Spleen (tissue), 11 donors: ENCODE measurements around the gene CCDC196. TPM values are rescaled to one million over a fixed set of nuclear protein-coding genes. Genes with fewer than 3 reads are reported as not detected.

Experiments
- DNase-seq: peaks from one replicate; pipeline ENCODE4 v3.0.0-alpha.2; 2020
- H3K27ac ChIP-seq, 8 donors: fragments of 200-600 bp; sonication (generic) in 7 of 8; 1 replicate in 4 of 8; 2 replicates in 4 of 8; pipeline versions ENCODE4 v1.5.0 to v1.8.0; 2016 to 2021; ENCODE audit warnings: inconsistent platforms in 4 of 8, mild to moderate bottlenecking in 4 of 8, moderate library complexity in 1 of 8
- H3K27me3 ChIP-seq, 7 donors: fragments of 200-600 bp; sonication (generic) in 6 of 7; replicated peaks in 1 of 7; 1 replicate in 4 of 7; 2 replicates in 3 of 7; pipeline versions ENCODE4 v1.5.0 to v1.8.0; 2016 to 2021; ENCODE audit warnings: inconsistent platforms in 3 of 7, mild to moderate bottlenecking in 1 of 7
- H3K36me3 ChIP-seq, 6 donors: fragments of 200-600 bp; sonication (generic) in 5 of 6; 1 replicate in 4 of 6; 2 replicates in 2 of 6; pipeline versions ENCODE4 v1.5.0 to v1.8.0; 2016 to 2021; ENCODE audit warnings: inconsistent platforms in 2 of 6
- H3K4me1 ChIP-seq, 6 donors: fragments of 200-600 bp; sonication (generic) in 5 of 6; 1 replicate in 3 of 6; 2 replicates in 3 of 6; pipeline versions ENCODE4 v1.5.0 to v1.8.0; 2016 to 2021; ENCODE audit warnings: inconsistent platforms in 3 of 6
- H3K4me3 ChIP-seq, 8 donors: fragments of 200-600 bp; sonication (generic) in 7 of 8; 1 replicate in 4 of 8; 2 replicates in 4 of 8; pipeline versions ENCODE4 v1.5.0 to v1.8.0; 2016 to 2021; ENCODE audit warnings: inconsistent platforms in 4 of 8, mild to moderate bottlenecking in 4 of 8, moderate library complexity in 2 of 8
- H3K9me3 ChIP-seq, 8 donors: fragments of 200-600 bp; sonication (generic) in 7 of 8; 1 replicate in 4 of 8; 2 replicates in 4 of 8; pipeline versions ENCODE4 v1.5.0 to v1.8.0; 2016 to 2021; ENCODE audit warnings: inconsistent platforms in 4 of 8
- POLR2A ChIP-seq, 3 donors: fragments of 450-650 bp; IDR thresholded peaks; one replicate each; pipeline ENCODE4 v1.5.1; 2017; ENCODE audit warnings: antibody characterized with exemption in 3 of 3, mild to moderate bottlenecking in 1 of 3
- POLR2AphosphoS5 ChIP-seq, 3 donors: sonication (generic); formaldehyde crosslinking; IDR thresholded peaks; one replicate each; pipeline ENCODE4 v1.5.1; 2017; ENCODE audit warnings: antibody characterized with exemption in 3 of 3
- WGBS, 5 donors: extraction: QIAGEN DNeasy Blood & Tissue Kit in 3 of 5; methylation state at CpG; one replicate each; pipeline versions ENCODE4 v1.1.5 to v1.1.7; 2013 to 2018; 5-methylcytosine and 5-hydroxymethylcytosine counted together
- intact Hi-C: fragments of 100-400 bp; cut with DNase I; formaldehyde crosslinking; loops from one replicate; pipeline ENCODE4 v1.15.0; 2023; ENCODE audit warnings: low total_unique reads
- polyA plus RNA-seq, 3 donors: library from polyadenylated mRNA; stranded (reverse); fragments of 200-250 nt; gene quantifications; one replicate each; pipeline ENCODE4 v1.2.1, GENCODE V29; 2013
- total RNA-seq, 7 donors: library from RNA; depleted of rRNA in 3 of 7; stranded (reverse); fragments of >200 nt in 3 of 7; fragmentation: NEBNext Ultra II Directional in 4 of 7; extraction: Animal tissue kit (Norgen Biotek cat#: 25700) in 4 of 7; gene quantifications; one replicate each; pipeline versions ENCODE4 v1.1.0 to v1.2.1, GENCODE V29; 2016 to 2021
- TF ChIP-seq, protein P1 (sequence below), 11 experiments: fragments of 200-600 bp in 7 of 11; fragments of 450-650 bp in 4 of 11; sonication (generic) in 4 of 11; IDR thresholded peaks in 8 of 11; conservative IDR thresholded peaks in 3 of 11; 1 replicate in 7 of 11; 2 replicates in 4 of 11; pipeline versions ENCODE4 v1.4.0 to v1.8.0; 2016 to 2021; ENCODE audit warnings: antibody characterized with exemption in 11 of 11, inconsistent platforms in 4 of 11, mild to moderate bottlenecking in 1 of 11
- donor health status: healthy with polysubstance abuse.
- donor health status: DM: no; HTN: no; CAD: no; lungs with moderate emphysema.
- donor health status: DM: no; HTN: no; CAD: no.
- donor health status: Bipolar disorder and iron deficiency.
- donor health status: healthy.
- donor health status: DM: no; HTN: no; CAD: no.
- donor health status: DM: yes; HTN: yes; CAD: no.

The CCDC196 gene
- total and polyA plus RNA-seq, 10 donors, result not detected

DNA sequence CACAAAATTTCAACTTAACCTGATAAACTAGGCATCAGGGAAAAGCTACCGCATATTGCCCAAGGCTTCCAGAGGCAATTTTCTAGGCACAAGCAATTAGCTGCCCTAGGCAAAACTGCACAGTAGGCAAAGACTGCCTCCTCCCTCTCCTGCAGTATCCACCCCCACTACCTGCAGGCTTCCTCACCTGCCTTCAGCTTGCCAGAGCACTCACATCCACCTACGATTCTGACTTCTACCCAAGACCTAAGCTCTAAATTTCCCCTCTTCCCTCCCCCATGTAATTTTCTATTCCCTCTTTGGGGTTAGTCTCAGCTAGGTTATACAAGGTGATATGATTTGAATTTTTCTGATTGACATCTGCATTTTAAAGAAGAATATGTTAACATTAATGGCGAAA is 21.9 kb upstream of the CCDC196 start:
- H3K4me1 ChIP-seq, result no peaks in the 10 kb centered on the region
- no peaks in the 10 kb centered on the region for H3K36me3 ChIP-seq
- TF ChIP-seq POLR2A (IDR thresholded peaks at IDR 0.05) (no peak), POLR2AphosphoS5 (IDR thresholded peaks at IDR 0.05) (no peak)
- TF ChIP-seq, protein P1, sequence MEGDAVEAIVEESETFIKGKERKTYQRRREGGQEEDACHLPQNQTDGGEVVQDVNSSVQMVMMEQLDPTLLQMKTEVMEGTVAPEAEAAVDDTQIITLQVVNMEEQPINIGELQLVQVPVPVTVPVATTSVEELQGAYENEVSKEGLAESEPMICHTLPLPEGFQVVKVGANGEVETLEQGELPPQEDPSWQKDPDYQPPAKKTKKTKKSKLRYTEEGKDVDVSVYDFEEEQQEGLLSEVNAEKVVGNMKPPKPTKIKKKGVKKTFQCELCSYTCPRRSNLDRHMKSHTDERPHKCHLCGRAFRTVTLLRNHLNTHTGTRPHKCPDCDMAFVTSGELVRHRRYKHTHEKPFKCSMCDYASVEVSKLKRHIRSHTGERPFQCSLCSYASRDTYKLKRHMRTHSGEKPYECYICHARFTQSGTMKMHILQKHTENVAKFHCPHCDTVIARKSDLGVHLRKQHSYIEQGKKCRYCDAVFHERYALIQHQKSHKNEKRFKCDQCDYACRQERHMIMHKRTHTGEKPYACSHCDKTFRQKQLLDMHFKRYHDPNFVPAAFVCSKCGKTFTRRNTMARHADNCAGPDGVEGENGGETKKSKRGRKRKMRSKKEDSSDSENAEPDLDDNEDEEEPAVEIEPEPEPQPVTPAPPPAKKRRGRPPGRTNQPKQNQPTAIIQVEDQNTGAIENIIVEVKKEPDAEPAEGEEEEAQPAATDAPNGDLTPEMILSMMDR (IDR thresholded peaks at IDR 0.05 in 8 of 11, conservative IDR thresholded peaks at IDR 0.05 in 3 of 11), result no peak
- intact Hi-C loops, result no loop called here
- no peak overlapping the region for H3K4me3 ChIP-seq
- WGBS, 5 donors, result 86 to 93% (median 92%) methylated on average over 3 of the region's 3 CpGs
- no peak overlapping the region for H3K27ac ChIP-seq
- DNase-seq, result no peak
- H3K9me3 ChIP-seq, result peaks cover 5 to 12% (median 7%) of the 10 kb centered on the region in 8 donors
- no peaks in the 10 kb centered on the region for H3K27me3 ChIP-seq

DNA sequence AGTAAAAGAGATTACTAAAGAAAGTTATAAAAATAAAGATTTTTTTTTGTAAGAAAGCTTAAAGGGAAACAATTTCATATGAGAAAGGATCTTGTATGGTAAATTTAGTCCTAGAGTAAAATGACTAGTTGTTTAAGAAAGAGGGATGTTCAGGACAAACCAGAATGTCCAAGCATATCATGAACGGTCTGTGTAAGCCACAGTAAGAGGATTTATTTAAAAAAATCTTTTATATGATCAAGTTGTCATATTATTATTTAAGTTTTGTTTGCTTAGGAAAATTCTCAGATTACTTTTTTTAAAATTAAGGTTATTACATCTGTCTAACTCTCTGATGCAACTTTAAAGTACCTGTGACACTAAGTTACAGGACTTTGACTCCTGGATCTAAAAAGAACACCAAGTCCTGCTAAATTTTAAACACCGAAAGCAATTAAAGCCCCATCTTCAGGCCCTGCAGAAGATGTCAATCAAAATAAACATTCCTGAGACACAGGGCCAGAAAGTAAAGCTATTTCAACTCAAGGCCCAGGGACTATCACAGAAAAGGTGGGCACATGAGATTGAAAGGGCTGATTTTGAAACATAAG is 17.3 kb upstream of the CCDC196 start:
- TF ChIP-seq POLR2A (IDR thresholded peaks at IDR 0.05) (no peak), POLR2AphosphoS5 (IDR thresholded peaks at IDR 0.05) (no peak)
- TF ChIP-seq, protein P1 (IDR thresholded peaks at IDR 0.05 in 8 of 11, conservative IDR thresholded peaks at IDR 0.05 in 3 of 11), result no peak
- H3K4me1 ChIP-seq, result no peaks in the 10 kb centered on the region
- no peaks in the 10 kb centered on the region for H3K36me3 ChIP-seq
- no peak overlapping the region for H3K4me3 ChIP-seq
- no peaks in the 10 kb centered on the region for H3K27me3 ChIP-seq
- WGBS, 5 donors, result 80 to 91% (median 84%) methylated on average over 2 of the region's 2 CpGs
- peaks cover 8 to 46% (median 32%) of the 10 kb centered on the region in 8 donors for H3K9me3 ChIP-seq
- DNase-seq, result no peak
- intact Hi-C loops, result no loop called here
- H3K27ac ChIP-seq, result no peak overlapping the region

DNA sequence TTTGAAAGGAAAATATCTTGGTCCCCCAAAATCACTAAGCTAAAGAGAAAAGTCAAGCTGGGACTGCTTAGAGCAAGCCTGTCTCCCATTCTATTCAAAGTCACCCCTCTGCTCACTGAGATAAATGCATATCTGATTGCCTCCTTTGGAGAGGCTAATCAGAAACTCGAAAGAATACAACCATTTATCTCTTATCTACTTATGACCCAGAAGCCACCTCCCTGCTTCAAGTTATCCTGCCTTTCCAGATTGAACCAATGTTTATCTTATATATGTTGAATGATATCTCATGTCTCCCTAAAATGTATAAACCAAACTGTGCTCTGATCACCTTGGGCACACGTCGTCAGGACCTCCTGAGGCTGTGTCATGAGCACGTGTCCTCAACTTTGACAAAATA is 14.6 kb upstream of the CCDC196 start:
- no peaks in the 10 kb centered on the region for H3K4me1 ChIP-seq
- no peak overlapping the region for H3K4me3 ChIP-seq
- WGBS, 5 donors, result 84 to 96% (median 87%) methylated on average over 4 of the region's 4 CpGs
- no peaks in the 10 kb centered on the region for H3K27me3 ChIP-seq
- H3K27ac ChIP-seq, result no peak overlapping the region
- peaks cover 8 to 46% (median 32%) of the 10 kb centered on the region in 8 donors for H3K9me3 ChIP-seq
- TF ChIP-seq POLR2AphosphoS5 (IDR thresholded peaks at IDR 0.05) (no peak), POLR2A (IDR thresholded peaks at IDR 0.05) (no peak)
- TF ChIP-seq, protein P1 (IDR thresholded peaks at IDR 0.05 in 8 of 11, conservative IDR thresholded peaks at IDR 0.05 in 3 of 11), result no peak
- no peak for DNase-seq
- intact Hi-C loops, result no loop called here
- no peaks in the 10 kb centered on the region for H3K36me3 ChIP-seq

DNA sequence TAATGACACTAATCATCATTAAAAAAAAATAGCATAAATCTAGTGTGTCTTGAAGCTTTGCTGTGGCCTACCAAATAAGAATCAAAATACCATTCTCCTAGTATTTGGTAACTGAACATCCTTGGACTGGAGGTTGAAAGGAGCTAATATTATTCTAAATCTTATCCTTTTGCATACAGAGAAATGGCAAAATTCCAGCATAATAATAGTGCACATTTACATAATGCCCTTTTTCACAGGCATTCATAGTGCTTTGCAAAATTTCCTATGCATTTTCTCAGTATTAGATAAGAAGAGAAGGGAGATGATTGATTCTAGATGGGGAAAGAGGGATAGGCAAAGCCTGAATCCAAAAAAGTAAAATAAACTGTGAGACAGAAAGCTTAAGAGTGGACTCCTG is 13.9 kb upstream of the CCDC196 start:
- Histone ChIP-seq H3K27me3 (no peaks in the 10 kb centered on the region), H3K4me1 (no peaks in the 10 kb centered on the region)

More for the DNA sequence above, 13.9 kb upstream of the CCDC196 start:
- intact Hi-C loops, result no loop called here
- peaks cover 8 to 46% (median 32%) of the 10 kb centered on the region in 8 donors for H3K9me3 ChIP-seq
- TF ChIP-seq, protein P1 (IDR thresholded peaks at IDR 0.05 in 8 of 11, conservative IDR thresholded peaks at IDR 0.05 in 3 of 11), result no peak
- TF ChIP-seq POLR2A (IDR thresholded peaks at IDR 0.05) (no peak), POLR2AphosphoS5 (IDR thresholded peaks at IDR 0.05) (no peak)
- no peaks in the 10 kb centered on the region for H3K36me3 ChIP-seq
- no peak overlapping the region for H3K4me3 ChIP-seq
- no peak overlapping the region for H3K27ac ChIP-seq
- no peak for DNase-seq
